Gastroesophageal sphincter (tissue), 3 donors: ENCODE measurements around the gene NREP.

Source experiments
- EP300 ChIP-seq: sonication (generic); formaldehyde crosslinking; IDR thresholded peaks from one replicate; pipeline ENCODE4 v1.6.1; 2017; ENCODE audit warnings: antibody characterized with exemption, mild to moderate bottlenecking
- POLR2A ChIP-seq, 2 donors: fragments of 450-650 bp; IDR thresholded peaks; one replicate each; pipeline ENCODE4 v1.6.1; 2017; ENCODE audit warnings: antibody characterized with exemption in 2 of 2, mild to moderate bottlenecking in 2 of 2, moderate library complexity in 1 of 2
- POLR2AphosphoS5 ChIP-seq: sonication (generic); formaldehyde crosslinking; IDR thresholded peaks from one replicate; pipeline ENCODE4 v1.6.1; 2017; ENCODE audit warnings: antibody characterized with exemption
- TF ChIP-seq, protein P1 (sequence below), 4 experiments: fragments of 200-600 bp in 2 of 4; fragments of 450-650 bp in 2 of 4; sonication (generic) in 1 of 4; IDR thresholded peaks; one replicate each; pipeline ENCODE4 v1.5.1; 2017 to 2019; ENCODE audit warnings: antibody characterized with exemption in 4 of 4, mild to moderate bottlenecking in 2 of 4, moderate library complexity in 2 of 4

- TF ChIP-seq POLR2A (IDR thresholded peaks at IDR 0.05) (no peak), EP300 (no peak), POLR2AphosphoS5 (no peak)
- TF ChIP-seq, protein P1, sequence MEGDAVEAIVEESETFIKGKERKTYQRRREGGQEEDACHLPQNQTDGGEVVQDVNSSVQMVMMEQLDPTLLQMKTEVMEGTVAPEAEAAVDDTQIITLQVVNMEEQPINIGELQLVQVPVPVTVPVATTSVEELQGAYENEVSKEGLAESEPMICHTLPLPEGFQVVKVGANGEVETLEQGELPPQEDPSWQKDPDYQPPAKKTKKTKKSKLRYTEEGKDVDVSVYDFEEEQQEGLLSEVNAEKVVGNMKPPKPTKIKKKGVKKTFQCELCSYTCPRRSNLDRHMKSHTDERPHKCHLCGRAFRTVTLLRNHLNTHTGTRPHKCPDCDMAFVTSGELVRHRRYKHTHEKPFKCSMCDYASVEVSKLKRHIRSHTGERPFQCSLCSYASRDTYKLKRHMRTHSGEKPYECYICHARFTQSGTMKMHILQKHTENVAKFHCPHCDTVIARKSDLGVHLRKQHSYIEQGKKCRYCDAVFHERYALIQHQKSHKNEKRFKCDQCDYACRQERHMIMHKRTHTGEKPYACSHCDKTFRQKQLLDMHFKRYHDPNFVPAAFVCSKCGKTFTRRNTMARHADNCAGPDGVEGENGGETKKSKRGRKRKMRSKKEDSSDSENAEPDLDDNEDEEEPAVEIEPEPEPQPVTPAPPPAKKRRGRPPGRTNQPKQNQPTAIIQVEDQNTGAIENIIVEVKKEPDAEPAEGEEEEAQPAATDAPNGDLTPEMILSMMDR (IDR thresholded peaks at IDR 0.05) = no peak
These were observed 18.9 kb downstream of the NREP start for GRCh38 chr5:111738118-111738517.
